ENCODE measurements around the gene GGTLC2. TPM values are rescaled to one million over a fixed set of nuclear protein-coding genes. Genes with fewer than 3 reads are reported as not detected.

GGTLC2 gene
- total and polyA plus RNA-seq, 8 donors = not detected

GRCh38 chr22:22673628-22674027 is 29.2 kb downstream of the GGTLC2 start:
- DNase-seq = no peak
- Histone ChIP-seq H3K27me3 (peaks cover 0 to 14% (median 4%) of the 10 kb centered on the region in 3 donors), H3K27ac (no peak overlapping the region), H3K4me3 (no peak overlapping the region), H3K9me3 (peaks cover 0 to 17% (median 10%) of the 10 kb centered on the region in 4 donors), H3K4me1 (no peaks in the 10 kb centered on the region), H3K36me3 (no peaks in the 10 kb centered on the region)
- WGBS, 5 donors = 77 to 94% (median 86%) methylated on average over 1 to 2 of the region's 2 CpGs
- intact Hi-C loops (cut with DNase I; ENCODE audit: low total_unique reads) = no loop called here
- TF ChIP-seq POLR2A (IDR thresholded peaks at IDR 0.05) (no peak), POLR2AphosphoS5 (IDR thresholded peaks at IDR 0.05) (no peak), EP300 (IDR thresholded peaks at IDR 0.05) (no peak), CTCF (IDR thresholded peaks at IDR 0.05) (no peak)

- Histone ChIP-seq H3K27me3 (peaks cover 0 to 14% (median 4%) of the 10 kb centered on the region in 3 donors), H3K4me1 (no peaks in the 10 kb centered on the region), H3K36me3 (no peaks in the 10 kb centered on the region), H3K27ac (no peak overlapping the region), H3K4me3 (no peak overlapping the region), H3K9me3 (peaks cover 0 to 14% (median 10%) of the 10 kb centered on the region in 4 donors)
- TF ChIP-seq EP300 (IDR thresholded peaks at IDR 0.05) (no peak), CTCF (IDR thresholded peaks at IDR 0.05) (no peak)
- intact Hi-C loops (cut with DNase I; ENCODE audit: low total_unique reads) = no loop called here
- no peak for DNase-seq
- 78 to 91% (median 89%) methylated on average over 4 of the region's 4 CpGs for WGBS, 5 donors
Measured at GRCh38 chr22:22674467-22674866, 30.1 kb downstream of the GGTLC2 start.

GRCh38 chr22:22678970-22679369 is 34.6 kb downstream of the GGTLC2 start:
- H3K9me3 ChIP-seq = no peaks in the 10 kb centered on the region
- no peak overlapping the region for H3K4me3 ChIP-seq
- intact Hi-C loops (cut with DNase I; ENCODE audit: low total_unique reads) = no loop called here
- H3K4me1 ChIP-seq = peaks cover 0 to under 1% (median 0%) of the 10 kb centered on the region in 4 donors
- H3K27me3 ChIP-seq = peaks cover 0 to 4% (median 0%) of the 10 kb centered on the region in 3 donors
- no peak overlapping the region for H3K27ac ChIP-seq
- no peak for DNase-seq
- H3K36me3 ChIP-seq = no peaks in the 10 kb centered on the region
- no peak for TF ChIP-seq POLR2AphosphoS5 (IDR thresholded peaks at IDR 0.05)
- no peak for TF ChIP-seq EP300 (IDR thresholded peaks at IDR 0.05)
- no peak for TF ChIP-seq CTCF (IDR thresholded peaks at IDR 0.05)
- TF ChIP-seq POLR2A (IDR thresholded peaks at IDR 0.05) = no peak
- 83 to 96% (median 88%) methylated on average over 4 of the region's 4 CpGs for WGBS, 5 donors

GRCh38 chr22:22680396-22680795 is 36.0 kb downstream of the GGTLC2 start:
- Histone ChIP-seq H3K9me3 (no peaks in the 10 kb centered on the region), H3K36me3 (no peaks in the 10 kb centered on the region), H3K4me3 (no peak overlapping the region), H3K27ac (no peak overlapping the region), H3K4me1 (peaks cover 0 to 13% (median 0%) of the 10 kb centered on the region in 4 donors), H3K27me3 (no peaks in the 10 kb centered on the region)
- intact Hi-C loops (cut with DNase I; ENCODE audit: low total_unique reads) = no loop called here
- DNase-seq = no peak
- 85 to 92% (median 88%) methylated on average over 4 of the region's 4 CpGs for WGBS, 5 donors
- TF ChIP-seq POLR2AphosphoS5 (IDR thresholded peaks at IDR 0.05) (no peak), POLR2A (IDR thresholded peaks at IDR 0.05) (no peak), CTCF (IDR thresholded peaks at IDR 0.05) (no peak), EP300 (IDR thresholded peaks at IDR 0.05) (no peak)

Data from stomach (tissue), 9 donors.